ENCODE measurements around the gene THSD7A. TPM values are rescaled to one million over a fixed set of nuclear protein-coding genes. Genes with fewer than 3 reads are reported as not detected.

The THSD7A gene
- total and polyA plus RNA-seq, 10 of the 15 experiments (the other 5 are each of a cell fraction or from before 2014, with no cell fraction given) = 0.03 to 0.09 (median 0.03) TPM; not detected in 7

- no peak for TF ChIP-seq NFYB (IDR thresholded peaks at IDR 0.05; ENCODE audit: insufficient read depth, low read depth, low read length)
- no peak for TF ChIP-seq KDM1A (IDR thresholded peaks at IDR 0.05; ENCODE audit: borderline replicate concordance)
- TF ChIP-seq SUPT20H (IDR thresholded peaks at IDR 0.05; ENCODE audit: borderline replicate concordance, control insufficient read depth, low read depth, low read length) = no peak
- no peak for TF ChIP-seq ZNF622 (IDR thresholded peaks at IDR 0.05)
- TF ChIP-seq BHLHE40 (IDR thresholded peaks at IDR 0.05; ENCODE audit: borderline replicate concordance in 1 of 2, low read depth in 2 of 2, low read length in 1 of 2) = 0 out of 4 replicates have a peak, but pooled peaks of 1 of the 2 experiments have one; percentile 22
- peak in 1 of 2 experiments; percentile 62; a peak in 1 of 4 replicates for TF ChIP-seq IKZF2 (IDR thresholded peaks at IDR 0.05)
- no peak for TF ChIP-seq ZNF384 (IDR thresholded peaks at IDR 0.05; ENCODE audit: borderline replicate concordance, low read depth, low read length)
- no peak for TF ChIP-seq TCF3 (IDR thresholded peaks at IDR 0.05; ENCODE audit: borderline replicate concordance, insufficient read depth, low read depth, low read length)
- no peak for TF ChIP-seq CBX3 (IDR thresholded peaks at IDR 0.05; ENCODE audit: borderline replicate concordance, low read depth)
- TF ChIP-seq JUND (IDR thresholded peaks at IDR 0.05; ENCODE audit: low read depth, low read length) = no peak; the same call in 1 of the 2 replicates
- no peak for TF ChIP-seq NFXL1 (IDR thresholded peaks at IDR 0.05; ENCODE audit: borderline replicate concordance)
- TF ChIP-seq NFIC (IDR thresholded peaks at IDR 0.05; ENCODE audit: low read depth, low read length) = no peak
- TF ChIP-seq ZNF687 (IDR thresholded peaks at IDR 0.05) = no peak
- no peak for TF ChIP-seq SIN3A (IDR thresholded peaks at IDR 0.05; ENCODE audit: low read depth, low read length)
- TF ChIP-seq ZNF217 (IDR thresholded peaks at IDR 0.05) = 0 out of 2 replicates have a peak, but pooled peaks have one; percentile 35
- peak; percentile 38; the same call in 1 of the 2 replicates for TF ChIP-seq IKZF1 (conservative IDR thresholded peaks at IDR 0.05)
- no peak for TF ChIP-seq PML (IDR thresholded peaks at IDR 0.05; ENCODE audit: low read length)
- 0 out of 2 replicates have a peak, but pooled peaks have one; percentile 19 for TF ChIP-seq CHD2 (IDR thresholded peaks at IDR 0.05; ENCODE audit: borderline replicate concordance, low read depth, low read length)
- no peak for TF ChIP-seq ZBTB4 (CRISPR knock-in tag; IDR thresholded peaks at IDR 0.05)
- no peak for TF ChIP-seq ZNF274 (IDR thresholded peaks at IDR 0.05; ENCODE audit: insufficient read depth, insufficient read length)
- TF ChIP-seq NBN (IDR thresholded peaks at IDR 0.05) = no peak
- no peak for TF ChIP-seq HDGF (IDR thresholded peaks at IDR 0.05)
- no peak for TF ChIP-seq ELK1 (IDR thresholded peaks at IDR 0.05; ENCODE audit: low read depth, low read length)
Observed at GRCh38 chr7:11726001-11726793, 105.8 kb downstream of the THSD7A start (continued).
